Keratinocyte (primary cell): Measurements from ENCODE around the gene BTG1. TPM values are rescaled to one million over a fixed set of nuclear protein-coding genes. Genes with fewer than 3 reads are reported as not detected.
A peak's percentile ranks its signal among the peaks of the same experiment; 100 is the strongest.

Experiments used
- DNase-seq: peaks from one replicate; pipeline ENCODE4 v3.0.0-alpha.2; 2011; ENCODE audit warnings: low read depth, missing footprints, low spot score
- FAIRE-seq: peaks from 2 replicates; lab custom pipeline; 2011; peaks lifted over from hg19 to GRCh38; lab: Jason Lieb, UNC
- H2AFZ ChIP-seq: 2 replicates; pipeline ENCODE4 v1.6.0; 2012; ENCODE audit warnings: low read length, control low read depth, inconsistent platforms; ENCODE audit not compliant: control insufficient read depth
- H3K27ac ChIP-seq: 2 replicates; pipeline ENCODE4 v1.5.1; 2011; ENCODE audit warnings: low read length; ENCODE audit not compliant: control insufficient read depth, insufficient read depth
- H3K27me3 ChIP-seq: 3 replicates; pipeline ENCODE4 v1.6.0; 2011; ENCODE audit warnings: low read length; ENCODE audit not compliant: control insufficient read depth, insufficient read depth; ENCODE audit errors: extremely low read depth
- H3K36me3 ChIP-seq, 2 experiments: 2 replicates in 1 of 2; 3 replicates in 1 of 2; pipeline ENCODE4 v1.5.1; 2011; ENCODE audit warnings: low read length in 2 of 2, mild to moderate bottlenecking in 1 of 2; ENCODE audit not compliant: control insufficient read depth in 2 of 2, insufficient read depth in 2 of 2; ENCODE audit errors: extremely low read depth in 1 of 2
- H3K4me1 ChIP-seq: 3 replicates; pipeline ENCODE4 v1.5.1; 2011; ENCODE audit warnings: low read length; ENCODE audit not compliant: control insufficient read depth, insufficient read depth; ENCODE audit errors: extremely low read depth
- H3K4me2 ChIP-seq: 3 replicates; pipeline ENCODE4 v1.6.0; 2011; ENCODE audit warnings: low read depth, low read length; ENCODE audit not compliant: control insufficient read depth, insufficient read depth; ENCODE audit errors: extremely low read depth
- H3K4me3 ChIP-seq, 3 experiments: fragments of 200-600 bp in 1 of 3; sonication (generic) in 1 of 3; 2 replicates in 2 of 3; 3 replicates in 1 of 3; pipeline ENCODE4 v1.5.1; 2011 to 2016; ENCODE audit warnings: low read length in 3 of 3, mild to moderate bottlenecking in 3 of 3, control low read depth in 2 of 3, inconsistent platforms in 1 of 3, low read depth in 1 of 3, mixed read lengths in 1 of 3, mixed run types in 1 of 3, moderate library complexity in 1 of 3; ENCODE audit not compliant: control insufficient read depth in 2 of 3, insufficient read depth in 2 of 3; ENCODE audit errors: extremely low read depth in 1 of 3
- H3K79me2 ChIP-seq: 2 replicates; pipeline ENCODE4 v1.6.0; 2012; ENCODE audit warnings: low read length; ENCODE audit not compliant: control insufficient read depth, insufficient read depth
- H3K9ac ChIP-seq: 3 replicates; pipeline ENCODE4 v1.6.0; 2011; ENCODE audit warnings: low read length; ENCODE audit not compliant: control insufficient read depth, insufficient read depth; ENCODE audit errors: extremely low read depth
- H3K9me1 ChIP-seq: 3 replicates; pipeline ENCODE4 v1.6.0; 2011; ENCODE audit warnings: low read length; ENCODE audit not compliant: control insufficient read depth, insufficient read depth; ENCODE audit errors: extremely low read depth
- H3K9me3 ChIP-seq: 2 replicates; pipeline ENCODE4 v1.5.1; 2012; ENCODE audit warnings: low read depth, low read length; ENCODE audit not compliant: control insufficient read depth
- H4K20me1 ChIP-seq: 3 replicates; pipeline ENCODE4 v1.6.0; 2011; ENCODE audit warnings: low read length; ENCODE audit not compliant: control insufficient read depth, insufficient read depth; ENCODE audit errors: extremely low read depth
- EZH2 ChIP-seq: IDR thresholded peaks from one replicate; pipeline ENCODE4 v1.6.1; 2012; ENCODE audit warnings: inconsistent platforms, mild to moderate bottlenecking, low read length, moderate library complexity
- dilution Hi-C: fragments of 300-500 bp; cut with MboI; formaldehyde crosslinking; loops from one replicate; pipeline ENCODE4 v1.7.0; 2020; ENCODE audit warnings: low sequenced_read_pairs; ENCODE audit not compliant: extremely low pct_ligation_motif_present
- polyA plus RNA-seq, 5 experiments: library from polyadenylated mRNA; depleted of rRNA in 3 of 5; stranded (reverse) in 3 of 5; stranded (forward) in 1 of 5; unstranded in 1 of 5; fragments of >200 nt; gene quantifications; 1 replicate in 1 of 5; 2 replicates in 3 of 5; 3 replicates in 1 of 5; pipeline versions ENCODE4 v1.2.1 to v1.2.3, GENCODE V29; 2011 to 2012; ENCODE audit warnings: missing spikeins in 2 of 5, low read depth in 1 of 5, low replicate concordance in 1 of 5
- TF ChIP-seq, protein P1 (sequence below), 3 experiments: IDR thresholded peaks in 1 of 3; conservative IDR thresholded peaks in 1 of 3; optimal IDR thresholded peaks in 1 of 3; 2 replicates in 2 of 3; 3 replicates in 1 of 3; pipeline versions ENCODE3 to v1.5.1; 2011; ENCODE audit warnings: low read length in 3 of 3, mild to moderate bottlenecking in 3 of 3, moderate library complexity in 2 of 3, control low read depth in 1 of 3, inconsistent platforms in 1 of 3; ENCODE audit not compliant: insufficient read depth in 2 of 3; ENCODE audit errors: extremely low read depth in 1 of 3

Gene BTG1
- polyA plus RNA-seq, 1 donor (not counting 4 experiments of a cell fraction or from before 2014, with no cell fraction given): 40.7 TPM

DNA sequence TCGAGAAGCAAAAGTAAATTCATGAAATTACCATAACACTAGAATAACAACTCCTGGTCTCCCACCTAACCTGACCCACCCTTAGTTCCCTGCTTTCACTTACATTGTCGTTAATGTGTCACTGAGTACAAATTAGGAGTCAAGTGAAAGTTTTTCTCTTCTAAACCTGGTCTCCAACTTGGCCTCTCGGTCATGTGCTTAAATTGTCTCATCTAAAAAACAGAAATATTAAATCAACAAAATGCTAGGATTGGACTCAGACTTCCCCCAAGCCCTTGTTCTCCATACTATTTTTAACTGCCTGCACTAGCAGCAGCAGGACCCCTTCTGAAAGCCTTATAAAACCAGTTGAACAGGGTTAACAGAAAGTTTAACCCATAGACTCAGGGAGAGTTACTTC lies 1.8 kb upstream of the BTG1 start:
- FAIRE-seq (no peak), DNase-seq (no peak)
- Histone ChIP-seq H3K9ac (peak overlapping the region; percentile 61), H3K27me3 (no peaks in the 10 kb centered on the region), H3K4me3 (peak overlapping the region in 2 of 3 experiments; percentile 40 to 76), H2AFZ (peak overlapping the region; percentile 85), H3K9me1 (no peaks in the 10 kb centered on the region), H3K27ac (peak overlapping the region; percentile 64), H3K79me2 (peaks cover 29% of the 10 kb centered on the region), H3K9me3 (no peaks in the 10 kb centered on the region), H3K36me3 (peaks cover 0 to 14% of the 10 kb centered on the region in 2 experiments), H4K20me1 (peaks cover 5% of the 10 kb centered on the region), H3K4me2 (peak overlapping the region; percentile 93), H3K4me1 (peaks cover 26% of the 10 kb centered on the region)
- dilution Hi-C loops: no loop called here
- TF ChIP-seq, protein P1, sequence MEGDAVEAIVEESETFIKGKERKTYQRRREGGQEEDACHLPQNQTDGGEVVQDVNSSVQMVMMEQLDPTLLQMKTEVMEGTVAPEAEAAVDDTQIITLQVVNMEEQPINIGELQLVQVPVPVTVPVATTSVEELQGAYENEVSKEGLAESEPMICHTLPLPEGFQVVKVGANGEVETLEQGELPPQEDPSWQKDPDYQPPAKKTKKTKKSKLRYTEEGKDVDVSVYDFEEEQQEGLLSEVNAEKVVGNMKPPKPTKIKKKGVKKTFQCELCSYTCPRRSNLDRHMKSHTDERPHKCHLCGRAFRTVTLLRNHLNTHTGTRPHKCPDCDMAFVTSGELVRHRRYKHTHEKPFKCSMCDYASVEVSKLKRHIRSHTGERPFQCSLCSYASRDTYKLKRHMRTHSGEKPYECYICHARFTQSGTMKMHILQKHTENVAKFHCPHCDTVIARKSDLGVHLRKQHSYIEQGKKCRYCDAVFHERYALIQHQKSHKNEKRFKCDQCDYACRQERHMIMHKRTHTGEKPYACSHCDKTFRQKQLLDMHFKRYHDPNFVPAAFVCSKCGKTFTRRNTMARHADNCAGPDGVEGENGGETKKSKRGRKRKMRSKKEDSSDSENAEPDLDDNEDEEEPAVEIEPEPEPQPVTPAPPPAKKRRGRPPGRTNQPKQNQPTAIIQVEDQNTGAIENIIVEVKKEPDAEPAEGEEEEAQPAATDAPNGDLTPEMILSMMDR (optimal IDR thresholded peaks at IDR 0.05 in 1 of 3, IDR thresholded peaks at IDR 0.05 in 1 of 3, conservative IDR thresholded peaks at IDR 0.05 in 1 of 3; ENCODE audit: extremely low read depth in 1 of 3, insufficient read depth in 2 of 3, low read length in 3 of 3): no peak
- no peak for TF ChIP-seq EZH2

DNA sequence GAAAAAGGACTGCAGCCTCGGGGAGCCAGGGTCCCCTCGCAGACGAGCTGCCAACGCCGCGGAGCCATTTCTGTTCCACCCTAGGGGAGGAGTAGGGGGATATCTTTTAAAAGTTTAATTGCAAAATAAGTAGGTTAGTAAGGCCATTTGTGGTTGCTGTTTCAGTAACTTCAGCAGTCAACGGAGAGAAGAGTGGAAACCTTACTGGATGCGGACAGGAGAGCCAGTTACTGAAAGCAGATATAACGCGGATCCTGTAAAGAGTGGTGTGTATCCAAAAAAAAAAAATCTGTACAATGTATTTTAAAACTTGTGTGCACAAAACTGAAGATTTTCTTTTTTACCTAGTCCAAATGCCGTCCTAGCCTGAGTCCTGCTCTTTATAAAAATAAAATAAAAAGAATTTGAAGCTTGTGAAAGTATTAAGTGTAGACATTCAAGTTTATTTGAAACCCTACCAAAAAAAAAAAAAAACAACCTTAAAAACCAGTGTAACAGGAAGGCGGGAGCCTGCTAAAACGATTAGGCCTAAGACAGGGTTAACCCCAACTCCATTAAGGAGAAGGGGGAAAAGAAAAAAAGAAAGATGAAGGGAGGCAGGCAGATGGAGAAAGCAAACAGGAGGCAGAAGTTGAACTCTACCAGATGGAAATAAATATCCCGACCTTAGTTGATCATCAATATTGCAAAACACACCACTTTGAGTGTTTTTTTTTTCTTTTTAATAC lies 1.0 kb upstream of the BTG1 start:
- FAIRE-seq: no peak
- H3K79me2 ChIP-seq: peaks cover 37% of the 10 kb centered on the region
- H2AFZ ChIP-seq: peak overlapping the region; percentile 98
- H3K9ac ChIP-seq: peak overlapping the region; percentile 91
- H3K27me3 ChIP-seq: no peaks in the 10 kb centered on the region
- no peaks in the 10 kb centered on the region for H3K9me3 ChIP-seq
- peaks cover 5% of the 10 kb centered on the region for H4K20me1 ChIP-seq
- H3K4me1 ChIP-seq: peaks cover 26% of the 10 kb centered on the region
- H3K27ac ChIP-seq: peak overlapping the region; percentile 85
- TF ChIP-seq, protein P1 (optimal IDR thresholded peaks at IDR 0.05 in 1 of 3, IDR thresholded peaks at IDR 0.05 in 1 of 3, conservative IDR thresholded peaks at IDR 0.05 in 1 of 3; ENCODE audit: extremely low read depth in 1 of 3, insufficient read depth in 2 of 3, low read length in 3 of 3): no peak
- no peak for TF ChIP-seq EZH2
- no peaks in the 10 kb centered on the region for H3K9me1 ChIP-seq
- H3K4me2 ChIP-seq: peak overlapping the region; percentile 93
- H3K36me3 ChIP-seq: peaks cover 0 to 19% of the 10 kb centered on the region in 2 experiments
- DNase-seq: no peak
- H3K4me3 ChIP-seq: peak overlapping the region; percentile 48 to 83 (median 76)
- dilution Hi-C loops: no loop called here
